Ishikawa (cell line): ENCODE measurements around the gene ABR.

Experiments
- FOXM1 ChIP-seq: IDR thresholded peaks from 2 replicates; pipeline ENCODE4 v1.6.1; 2012; ENCODE audit warnings: low read depth, borderline replicate concordance
- RAD21 ChIP-seq: IDR thresholded peaks from 2 replicates; pipeline ENCODE4 v1.6.1; 2012; ENCODE audit warnings: low read depth
- TAF1 ChIP-seq: IDR thresholded peaks from 2 replicates; pipeline ENCODE4 v1.6.1; 2012; ENCODE audit warnings: low read depth, mild to moderate bottlenecking
- TEAD4 ChIP-seq: IDR thresholded peaks from 2 replicates; pipeline ENCODE4 v1.6.1; 2012
- TF ChIP-seq, protein P1 (sequence below): IDR thresholded peaks from 2 replicates; pipeline ENCODE4 v1.6.1; 2012

DNA sequence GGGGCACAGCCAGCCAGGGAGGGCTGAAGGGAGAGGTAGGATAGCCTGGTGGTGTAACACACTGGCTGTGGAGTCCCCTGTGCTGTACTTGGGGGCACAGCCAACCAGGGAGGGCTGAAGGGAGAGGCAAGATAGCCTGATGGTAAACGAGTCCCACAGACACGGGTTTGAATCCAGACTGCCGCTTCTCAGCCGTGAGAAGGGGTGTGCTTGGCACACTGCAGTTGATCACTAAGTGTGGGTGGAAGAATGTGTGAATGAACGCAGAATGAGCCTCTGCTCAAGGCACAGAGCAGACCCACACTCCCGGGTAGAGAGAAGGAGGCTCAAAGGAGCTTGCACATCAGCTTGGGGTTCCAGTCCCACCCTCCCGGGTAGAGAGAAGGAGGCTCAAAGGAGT, 111.4 kb downstream of the ABR start:
- TF ChIP-seq TAF1 (no peak), TEAD4 (no peak), FOXM1 (no peak), RAD21 (no peak)
- TF ChIP-seq, protein P1, sequence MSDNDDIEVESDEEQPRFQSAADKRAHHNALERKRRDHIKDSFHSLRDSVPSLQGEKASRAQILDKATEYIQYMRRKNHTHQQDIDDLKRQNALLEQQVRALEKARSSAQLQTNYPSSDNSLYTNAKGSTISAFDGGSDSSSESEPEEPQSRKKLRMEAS, result no peak
